SK-N-SH (cell line): Measurements from ENCODE around the gene NKAIN1. TPM values are rescaled to one million over a fixed set of nuclear protein-coding genes. Genes with fewer than 3 reads are reported as not detected.

ENCODE experiments used
- CTCF ChIA-PET: fragments of 300-600, 350-600 bp; formaldehyde crosslinking; extraction: SDS; loops from one replicate; lab custom pipeline; 2021; lab: Yijun Ruan, JAX
- POLR2A ChIA-PET: fragments of 350-600 bp; sonication (Branson Sonifier 250); formaldehyde crosslinking; extraction: SDS; loops from one replicate; lab custom pipeline; 2020; ENCODE audit warnings: antibody characterized with exemption, inconsistent platforms; lab: Yijun Ruan, JAX
- DNase-seq: peaks from one replicate; pipeline ENCODE4 v3.0.0; 2012
- H2AFZ ChIP-seq: fragments of 200-600 bp; sonication (generic); 2 replicates; pipeline ENCODE4 v1.8.1; 2016; ENCODE audit warnings: antibody characterized with exemption, mild to moderate bottlenecking, low read depth
- H3F3A ChIP-seq: fragments of 200-600 bp; sonication (generic); replicated peaks from 2 replicates; pipeline ENCODE3; 2016; ENCODE audit warnings: antibody characterized with exemption, mild to moderate bottlenecking; ENCODE audit not compliant: insufficient read depth
- H3K27ac ChIP-seq, 2 experiments: fragments of 200-500 bp in 1 of 2; fragments of 200-600 bp in 1 of 2; sonication (Bioruptor generic) in 1 of 2; sonication (generic), shearing (Covaris generic) in 1 of 2; 2 replicates each; pipeline versions ENCODE4 v1.5.1 to v1.6.1; 2014 to 2016; ENCODE audit warnings: low read depth in 2 of 2, inconsistent platforms in 1 of 2, low read length in 1 of 2, mild to moderate bottlenecking in 1 of 2, mixed read lengths in 1 of 2
- H3K27me3 ChIP-seq: fragments of 200-600 bp; sonication (generic), shearing (Covaris generic); 2 replicates; pipeline ENCODE4 v1.6.1; 2016; ENCODE audit warnings: mixed run types; ENCODE audit not compliant: insufficient read depth
- H3K36me3 ChIP-seq, 2 experiments: fragments of 200-500 bp in 1 of 2; fragments of 200-600 bp in 1 of 2; sonication (Bioruptor generic) in 1 of 2; sonication (generic) in 1 of 2; replicated peaks in 1 of 2; 2 replicates each; pipeline versions ENCODE3 to v1.5.1; 2014 to 2016; ENCODE audit warnings: low read length in 1 of 2, mild to moderate bottlenecking in 1 of 2; ENCODE audit not compliant: insufficient read depth in 2 of 2, control insufficient read depth in 1 of 2
- H3K4me1 ChIP-seq, 2 experiments: fragments of 200-500 bp in 1 of 2; fragments of 200-600 bp in 1 of 2; sonication (Bioruptor generic) in 1 of 2; sonication (generic), shearing (Covaris generic) in 1 of 2; 2 replicates each; pipeline versions ENCODE4 v1.5.1 to v1.6.1; 2014 to 2016; ENCODE audit warnings: low read depth in 1 of 2, low read length in 1 of 2, mixed run types in 1 of 2; ENCODE audit not compliant: insufficient read depth in 2 of 2, control insufficient read depth in 1 of 2
- H3K4me2 ChIP-seq: fragments of 200-600 bp; sonication (generic), shearing (Covaris generic); 2 replicates; pipeline ENCODE4 v1.6.1; 2017; ENCODE audit warnings: mixed run types
- H3K4me3 ChIP-seq, 2 experiments: fragments of 200-500 bp in 1 of 2; fragments of 200-600 bp in 1 of 2; sonication (Bioruptor generic) in 1 of 2; sonication (generic), shearing (Covaris generic) in 1 of 2; 2 replicates each; pipeline versions ENCODE4 v1.5.1 to v1.8.1; 2014 to 2016; ENCODE audit warnings: low read depth in 2 of 2, inconsistent platforms in 1 of 2, low read length in 1 of 2, mild to moderate bottlenecking in 1 of 2, mixed read lengths in 1 of 2, moderate library complexity in 1 of 2
- H3K79me2 ChIP-seq: fragments of 200-600 bp; sonication (generic); 2 replicates; pipeline ENCODE4 v1.8.1; 2017; ENCODE audit warnings: mild to moderate bottlenecking; ENCODE audit not compliant: insufficient read depth
- H3K9ac ChIP-seq: fragments of 200-600 bp; sonication (generic); 2 replicates; pipeline ENCODE4 v1.6.1; 2017; ENCODE audit warnings: mixed run types
- H3K9me2 ChIP-seq: fragments of 200-600 bp; sonication (generic); 2 replicates; pipeline ENCODE4 v1.6.1; 2017; ENCODE audit warnings: mixed run types
- H3K9me3 ChIP-seq: fragments of 200-600 bp; sonication (generic); 2 replicates; pipeline ENCODE4 v1.6.1; 2017; ENCODE audit warnings: mixed run types, mild to moderate bottlenecking, moderate library complexity
- H4K20me1 ChIP-seq: fragments of 200-600 bp; sonication (generic); 2 replicates; pipeline ENCODE4 v1.6.1; 2017; ENCODE audit warnings: mild to moderate bottlenecking, mixed run types; ENCODE audit not compliant: insufficient read depth
- CHD2 ChIP-seq: fragments of 150-350 bp; IDR thresholded peaks from 2 replicates; pipeline ENCODE4 v1.6.1; 2018; ENCODE audit warnings: low read length; ENCODE audit not compliant: partially characterized antibody
- EP300 ChIP-seq, 2 experiments: IDR thresholded peaks; 2 replicates each; pipeline versions ENCODE4 v1.4.0 to v1.6.1; 2012; ENCODE audit warnings: borderline replicate concordance in 1 of 2, low read depth in 1 of 2, low read length in 1 of 2
- FOSL2 ChIP-seq: IDR thresholded peaks from 2 replicates; pipeline ENCODE4 v1.4.0; 2012; ENCODE audit warnings: low read depth, mild to moderate bottlenecking, moderate library complexity, borderline replicate concordance
- FOXM1 ChIP-seq: IDR thresholded peaks from 2 replicates; pipeline ENCODE4 v1.4.0; 2012; ENCODE audit warnings: low read depth, mild to moderate bottlenecking
- MXI1 ChIP-seq: IDR thresholded peaks from 2 replicates; pipeline ENCODE4 v1.6.1; 2012; ENCODE audit warnings: mild to moderate bottlenecking, low read depth, low read length, improper control_type of control experiment
- NFIC ChIP-seq: IDR thresholded peaks from 2 replicates; pipeline ENCODE4 v1.4.0; 2012; ENCODE audit warnings: borderline replicate concordance
- RFX5 ChIP-seq: IDR thresholded peaks from 2 replicates; pipeline ENCODE4 v1.6.1; 2012; ENCODE audit warnings: mild to moderate bottlenecking, improper control_type of control experiment, low read length
- YY1 ChIP-seq: IDR thresholded peaks from 2 replicates; pipeline ENCODE4 v1.4.0; 2012; ENCODE audit warnings: low read depth, mild to moderate bottlenecking
- ZBTB33 ChIP-seq: IDR thresholded peaks from 2 replicates; pipeline ENCODE4 v1.4.0; 2012; ENCODE audit warnings: low read depth, borderline replicate concordance
- WGBS: methylation state at CpG from one replicate; pipeline ENCODE4 v1.1.6; 2017; ENCODE audit warnings: low lambda C conversion rate; 5-methylcytosine and 5-hydroxymethylcytosine counted together
- polyA plus RNA-seq, 3 experiments: library from polyadenylated mRNA; depleted of rRNA; stranded (reverse); fragments of >200 nt; gene quantifications; 2 replicates each; pipeline ENCODE4 v1.2.3, GENCODE V29; 2012
- TF ChIP-seq, protein P1 (sequence below): IDR thresholded peaks from 2 replicates; pipeline ENCODE4 v1.4.0; 2012; ENCODE audit warnings: low read depth, borderline replicate concordance
- TF ChIP-seq, protein P2 (sequence below): fragments of 150-350 bp; IDR thresholded peaks from 2 replicates; pipeline ENCODE4 v1.6.1; 2017; ENCODE audit warnings: antibody characterized with exemption, low read length, low read depth, borderline replicate concordance

The NKAIN1 gene
- polyA plus RNA-seq, 1 of the 3 experiments (the other 2 are of a cell fraction), result 0.54 TPM

GRCh38 chr1:31241321-31241720 lies 1.6 kb upstream of the NKAIN1 start (continued):
- TF ChIP-seq, protein P1, sequence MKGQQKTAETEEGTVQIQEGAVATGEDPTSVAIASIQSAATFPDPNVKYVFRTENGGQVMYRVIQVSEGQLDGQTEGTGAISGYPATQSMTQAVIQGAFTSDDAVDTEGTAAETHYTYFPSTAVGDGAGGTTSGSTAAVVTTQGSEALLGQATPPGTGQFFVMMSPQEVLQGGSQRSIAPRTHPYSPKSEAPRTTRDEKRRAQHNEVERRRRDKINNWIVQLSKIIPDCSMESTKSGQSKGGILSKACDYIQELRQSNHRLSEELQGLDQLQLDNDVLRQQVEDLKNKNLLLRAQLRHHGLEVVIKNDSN, result no peak
- TF ChIP-seq NFIC (no peak), FOXM1 (no peak), CHD2 (no peak)
- TF ChIP-seq, protein P2, sequence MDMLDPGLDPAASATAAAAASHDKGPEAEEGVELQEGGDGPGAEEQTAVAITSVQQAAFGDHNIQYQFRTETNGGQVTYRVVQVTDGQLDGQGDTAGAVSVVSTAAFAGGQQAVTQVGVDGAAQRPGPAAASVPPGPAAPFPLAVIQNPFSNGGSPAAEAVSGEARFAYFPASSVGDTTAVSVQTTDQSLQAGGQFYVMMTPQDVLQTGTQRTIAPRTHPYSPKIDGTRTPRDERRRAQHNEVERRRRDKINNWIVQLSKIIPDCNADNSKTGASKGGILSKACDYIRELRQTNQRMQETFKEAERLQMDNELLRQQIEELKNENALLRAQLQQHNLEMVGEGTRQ, result no peak

DNA sequence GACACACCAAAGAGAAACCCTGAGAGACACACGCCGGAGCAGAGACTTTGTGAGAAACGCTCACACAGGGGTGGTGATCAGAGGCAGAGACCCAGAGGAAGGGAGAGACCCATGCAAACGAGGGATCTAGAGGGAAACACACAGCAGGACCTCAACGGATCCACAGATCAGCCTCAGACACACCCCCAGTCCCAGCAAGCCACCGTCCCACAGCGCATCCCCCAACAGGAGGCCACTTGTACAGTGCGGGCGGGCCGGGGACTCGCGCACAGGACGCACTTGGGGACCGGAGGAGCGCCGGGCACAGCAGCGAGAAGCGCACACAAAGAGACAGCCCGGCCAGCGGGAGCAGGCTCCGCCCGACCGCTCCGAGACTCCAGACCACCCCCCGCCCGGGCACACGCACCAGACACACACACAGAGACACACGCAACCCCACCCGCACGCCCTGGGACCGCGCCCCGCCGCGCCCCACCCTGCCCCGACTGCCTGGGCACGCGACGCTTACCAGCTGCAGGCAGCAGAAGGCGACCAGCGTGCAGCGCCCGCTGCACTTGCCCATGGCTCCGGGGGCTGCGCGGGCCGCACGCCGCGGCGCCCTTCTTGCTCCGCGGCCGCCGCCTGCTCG lies 587 bp downstream of the NKAIN1 start:
- H3K79me2 ChIP-seq, result no peaks in the 10 kb centered on the region
- H3K36me3 ChIP-seq, result no peaks in the 10 kb centered on the region
- peaks cover 0 to 16% of the 10 kb centered on the region in 2 experiments; a peak in 1 of 4 replicates for H3K4me1 ChIP-seq
- peak overlapping the region in 1 of 2 experiments; percentile 44; a peak in 1 of 4 replicates for H3K27ac ChIP-seq
- H3K9ac ChIP-seq, result no peak overlapping the region
- peak overlapping the region in 1 of 2 experiments; percentile 46; a peak in 3 of 4 replicates for H3K4me3 ChIP-seq
- H4K20me1 ChIP-seq, result no peaks in the 10 kb centered on the region
- H3K9me3 ChIP-seq, result no peaks in the 10 kb centered on the region
- no peaks in the 10 kb centered on the region for H3F3A ChIP-seq
- TF ChIP-seq RFX5, result no peak
- TF ChIP-seq ZBTB33, result no peak
- peak; percentile 12; the same call in 1 of the 2 replicates for TF ChIP-seq MXI1
- TF ChIP-seq EP300 (IDR thresholded peaks at IDR 0.05; ENCODE audit: borderline replicate concordance in 1 of 2, low read depth in 1 of 2, low read length in 1 of 2), result no peak
- TF ChIP-seq FOSL2, result no peak
- no peak for TF ChIP-seq FOXM1
- no peak for TF ChIP-seq YY1
- 5% methylated on average over 15 of the region's 56 CpGs for WGBS
- DNase-seq, result peak; percentile 87
- H2AFZ ChIP-seq, result no peak overlapping the region
- no peaks in the 10 kb centered on the region for H3K9me2 ChIP-seq
- POLR2A ChIA-PET, result interaction anchor here (1.3 kb wide), 1 partner anchor 58 kb away, joined by 3 read pairs; the partner anchor contains the start of genes SNRNP40 and ZCCHC17
- CTCF ChIA-PET, result interaction anchor here (1.0 to 7.1 kb wide), 2 partner anchors 55 to 57 kb away, joined by 3 to 65 read pairs; no protein-coding TSS in a partner anchor
- H3K4me2 ChIP-seq, result peak overlapping the region; percentile 62; the same call in 1 of the 2 replicates
- H3K27me3 ChIP-seq, result peaks cover 34% of the 10 kb centered on the region
